Activated CD4-positive, alpha-beta T cell treated with anti-CD3 and anti-CD28 coated beads, Interleukin-2, amount 50 U/mL, for 16 hours (primary cell): ENCODE data around the gene SPG7.

Experiments
- DNase-seq: peaks from one replicate; pipeline ENCODE4 v3.0.0-alpha.2; 2020

SPG7 gene

GRCh38 chr16:89522287-89522686 lies 14.1 kb downstream of the SPG7 start:
- DNase-seq: no peak

DNA sequence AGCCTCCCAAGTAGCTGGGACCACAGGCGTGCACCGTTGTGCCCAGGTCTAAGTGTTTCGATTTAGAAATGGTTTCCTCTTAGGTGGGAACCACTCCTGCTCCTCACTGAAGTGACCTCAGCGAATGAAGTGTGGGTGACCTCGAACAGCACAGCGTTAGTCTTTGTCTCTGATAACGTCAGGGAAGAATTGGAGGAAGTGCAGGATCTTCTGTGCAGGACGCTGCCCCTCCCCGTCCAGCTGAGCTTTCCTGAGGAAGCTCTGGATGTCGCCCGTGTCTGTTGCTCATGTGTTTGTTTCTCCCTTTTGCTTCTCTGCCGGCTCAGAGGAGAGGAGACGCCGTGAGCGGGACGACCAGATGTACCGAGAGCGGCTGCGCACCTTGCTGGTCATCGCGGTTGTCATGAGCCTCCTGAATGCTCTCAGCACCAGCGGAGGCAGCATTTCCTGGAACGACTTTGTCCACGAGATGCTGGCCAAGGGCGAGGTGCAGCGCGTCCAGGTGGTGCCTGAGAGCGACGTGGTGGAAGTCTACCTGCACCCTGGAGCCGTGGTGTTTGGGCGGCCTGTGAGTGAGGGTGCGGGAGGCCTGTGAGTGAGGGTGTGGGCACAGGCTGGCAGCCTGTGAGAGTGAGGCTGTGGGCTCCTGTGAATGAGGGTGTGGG lies 15.6 kb downstream of the SPG7 start:
- no peak for DNase-seq

DNA sequence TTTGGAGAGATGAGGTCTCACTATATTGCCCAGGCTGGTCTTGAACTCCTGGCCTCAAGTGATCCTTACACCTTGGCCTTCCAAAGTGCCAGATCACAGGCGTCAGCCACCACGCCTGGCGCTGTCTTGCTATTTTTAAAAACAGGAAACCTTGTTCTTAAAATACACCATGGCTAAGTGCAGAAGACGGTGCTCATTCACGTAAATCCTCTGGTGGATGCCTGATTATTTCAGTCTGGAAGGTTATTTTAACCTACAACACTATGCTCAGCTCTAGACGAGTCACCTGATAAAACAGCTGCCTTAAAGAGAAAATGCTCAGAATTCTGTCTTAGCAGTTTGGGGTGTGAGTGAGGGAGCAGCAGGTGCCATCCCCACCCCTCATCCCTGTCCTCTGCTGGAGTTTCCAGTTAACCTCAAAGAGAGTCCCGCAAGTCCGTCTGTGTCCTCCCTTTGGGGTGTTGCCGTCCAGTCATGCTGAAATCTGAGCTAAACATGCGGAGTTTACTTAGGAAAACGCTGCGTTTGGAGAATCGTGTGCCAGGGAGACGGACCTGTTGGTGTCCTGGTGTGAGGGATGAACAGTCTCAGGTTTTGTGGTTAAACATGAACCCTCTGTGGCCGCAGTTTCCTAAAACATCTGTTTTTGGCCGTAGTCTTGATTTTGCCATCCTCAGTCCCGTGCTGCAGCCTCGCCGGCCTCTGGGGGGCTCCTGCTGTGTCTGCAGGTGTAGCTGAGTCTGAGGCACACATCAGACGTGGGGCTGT lies 17.1 kb downstream of the SPG7 start:
- no peak for DNase-seq

GRCh38 chr16:89529097-89529496 lies 20.9 kb downstream of the SPG7 start:
- DNase-seq: no peak

DNA sequence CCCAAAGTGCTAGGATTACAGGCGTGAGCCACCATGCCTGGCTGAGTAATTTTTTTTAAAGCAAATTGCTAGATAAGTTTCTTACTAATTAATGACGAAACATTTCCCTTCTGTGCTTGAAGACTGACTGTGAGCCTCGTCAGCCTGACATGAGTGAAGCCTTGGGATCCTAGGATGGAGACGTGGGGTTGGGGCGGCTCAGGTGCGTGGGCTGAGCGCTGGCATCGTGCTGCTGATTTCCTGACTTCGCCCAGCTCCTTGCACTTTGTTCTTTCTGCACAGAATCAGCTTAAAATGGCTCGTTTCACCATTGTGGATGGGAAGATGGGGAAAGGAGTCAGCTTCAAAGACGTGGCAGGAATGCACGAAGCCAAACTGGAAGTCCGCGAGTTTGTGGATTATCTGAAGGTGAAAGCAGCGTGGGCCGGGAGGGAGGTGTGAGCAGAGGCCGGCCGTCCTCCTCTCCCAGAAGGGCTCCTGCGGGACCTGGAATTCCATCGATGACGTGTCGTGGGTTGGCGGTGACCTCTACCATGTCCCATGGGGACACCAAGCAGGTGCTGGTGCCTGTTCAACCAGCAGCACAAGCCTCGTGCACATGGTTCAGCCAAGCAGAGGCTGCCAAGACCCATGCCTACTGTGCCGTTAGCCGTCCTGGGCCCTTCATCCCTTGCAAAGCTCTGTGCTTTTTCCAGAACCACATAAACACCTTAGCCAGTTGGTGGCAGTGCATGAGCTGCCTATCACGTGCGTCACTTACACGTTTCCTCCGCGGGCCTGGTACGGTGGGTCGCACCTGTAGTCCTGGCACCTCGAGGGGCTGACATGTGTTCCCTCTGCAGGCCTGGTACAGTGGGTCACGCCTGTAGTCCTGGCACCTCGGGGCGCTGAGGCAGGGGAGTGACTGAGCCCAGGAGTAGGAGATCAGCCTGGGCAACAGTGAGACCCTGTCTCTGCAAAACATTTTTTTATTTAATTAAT lies 22.5 kb downstream of the SPG7 start:
- DNase-seq: no peak

DNA sequence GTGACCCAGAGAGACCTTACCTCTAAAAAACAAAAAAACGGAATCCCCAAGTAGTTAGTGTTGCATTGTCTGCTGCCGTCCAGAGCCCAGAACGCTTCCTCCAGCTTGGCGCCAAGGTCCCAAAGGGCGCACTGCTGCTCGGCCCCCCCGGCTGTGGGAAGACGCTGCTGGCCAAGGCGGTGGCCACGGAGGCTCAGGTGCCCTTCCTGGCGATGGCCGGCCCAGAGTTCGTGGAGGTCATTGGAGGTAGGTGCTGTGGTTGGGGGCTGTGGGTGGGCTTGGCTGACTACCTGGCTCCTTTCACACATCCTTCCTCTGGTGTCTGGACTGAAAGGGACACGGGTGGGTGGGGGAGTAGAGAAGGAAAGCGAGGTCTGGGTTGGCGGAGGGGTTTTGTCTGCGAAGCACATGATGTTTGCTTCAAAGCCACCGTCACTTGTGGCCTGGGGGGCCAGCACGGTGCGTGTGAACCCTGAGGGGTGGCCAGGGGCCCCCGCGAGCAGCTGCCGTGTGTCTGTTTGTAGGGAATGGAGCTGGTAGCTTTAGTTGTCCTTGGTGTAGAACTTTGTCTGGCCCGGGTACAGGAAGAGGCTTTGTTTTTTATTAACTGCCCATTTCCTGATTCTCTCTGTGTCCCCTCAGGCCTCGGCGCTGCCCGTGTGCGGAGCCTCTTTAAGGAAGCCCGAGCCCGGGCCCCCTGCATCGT lies 23.8 kb downstream of the SPG7 start:
- no peak for DNase-seq

DNA sequence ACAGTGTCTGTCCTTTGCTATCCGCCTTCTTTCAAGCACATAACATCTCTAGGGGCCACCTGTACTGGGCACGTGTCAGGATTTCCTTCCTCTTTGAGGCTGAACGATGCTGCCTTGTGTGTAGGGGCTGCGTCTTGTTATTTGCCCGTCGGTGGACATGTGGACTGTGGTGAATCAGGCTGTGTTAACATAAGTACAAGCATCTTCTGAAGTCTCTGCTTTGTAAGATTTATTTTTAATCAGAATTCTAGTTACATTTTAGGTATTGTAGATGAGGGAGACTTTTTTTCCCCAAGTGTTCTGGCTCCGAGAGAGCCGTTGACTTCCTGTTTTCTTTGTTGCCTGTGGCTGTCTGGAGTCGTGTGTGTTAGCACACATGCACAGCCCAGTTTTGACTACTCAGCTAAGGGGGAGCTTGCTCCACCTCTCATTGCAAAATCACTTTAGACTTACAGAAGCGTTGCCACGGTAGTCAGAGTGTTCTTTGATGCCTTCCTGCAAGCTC lies 26.1 kb downstream of the SPG7 start:
- peak; percentile 33 for DNase-seq

DNA sequence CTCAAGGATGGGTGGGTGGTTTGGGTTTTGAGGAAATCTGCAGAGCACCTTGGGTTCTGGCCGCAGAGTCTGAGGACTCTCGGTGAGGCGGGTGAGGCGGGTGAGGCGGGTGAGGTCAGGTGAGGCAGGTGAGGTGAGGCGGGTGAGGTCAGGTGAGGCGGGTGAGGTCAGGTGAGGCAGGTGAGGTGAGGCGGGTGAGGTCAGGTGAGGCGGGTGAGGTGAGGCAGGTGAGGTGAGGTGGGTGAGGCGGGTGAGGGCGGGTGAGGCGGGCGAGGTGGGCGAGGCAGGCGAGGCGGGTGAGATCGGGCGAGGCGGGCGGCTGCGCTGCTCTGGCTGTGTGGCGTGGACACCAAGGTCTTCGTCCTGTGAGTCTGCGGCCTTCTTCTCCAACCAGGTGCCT lies 28.2 kb downstream of the SPG7 start:
- DNase-seq: no peak

DNA sequence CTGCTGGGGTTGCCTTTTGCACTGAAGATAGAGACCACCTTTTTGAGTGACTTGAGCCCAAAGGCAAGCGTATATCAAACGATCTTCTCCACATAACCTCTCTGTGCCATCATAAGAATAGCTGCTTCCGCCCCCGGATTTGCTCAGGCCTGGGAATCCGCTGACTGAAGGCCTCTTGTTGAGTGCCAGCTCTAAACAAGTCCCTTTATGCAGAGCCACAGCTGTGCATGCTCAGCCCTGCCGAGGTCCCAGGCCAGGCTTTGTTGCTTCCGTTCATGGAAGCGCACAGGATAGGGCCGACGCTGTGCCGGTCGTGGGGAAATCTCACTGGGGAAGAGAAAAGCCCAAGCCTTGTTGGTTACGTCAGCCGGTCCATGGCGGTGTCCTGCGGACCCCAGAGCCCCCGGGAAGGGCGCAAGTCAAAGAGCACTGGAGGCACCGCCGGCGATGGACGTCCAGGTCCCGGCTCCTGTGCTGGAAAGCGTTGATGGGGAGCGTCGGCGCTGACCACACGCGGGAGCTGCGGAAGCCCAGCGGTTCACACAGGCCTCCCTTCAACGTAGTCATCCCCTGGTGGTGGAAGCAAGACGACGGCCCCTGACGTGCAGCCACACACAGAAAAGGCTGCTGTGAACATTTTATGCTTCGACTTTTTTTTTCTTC lies 28.8 kb downstream of the SPG7 start:
- no peak for DNase-seq

DNA sequence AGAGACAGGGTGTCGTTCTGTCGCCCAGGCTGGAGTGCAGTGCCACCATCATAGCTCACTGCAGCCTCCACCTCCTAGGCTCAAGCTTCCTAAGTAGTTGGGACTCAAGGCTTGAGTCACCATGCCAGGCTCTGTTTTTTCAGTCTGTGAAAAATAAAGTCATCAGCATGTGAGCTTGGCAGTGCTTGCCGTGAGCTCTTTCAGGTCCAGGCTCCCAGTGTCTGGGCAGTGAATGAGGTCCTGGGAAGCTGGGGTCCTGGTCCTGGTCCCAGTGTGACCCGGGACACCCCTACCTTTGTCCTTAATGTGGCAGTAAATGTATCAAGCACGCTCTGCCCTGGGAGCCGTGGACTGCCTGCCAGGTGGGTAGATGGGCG lies 29.3 kb downstream of the SPG7 start:
- DNase-seq: no peak

GRCh38 chr16:89538286-89538685 lies 30.1 kb downstream of the SPG7 start:
- no peak for DNase-seq

DNA sequence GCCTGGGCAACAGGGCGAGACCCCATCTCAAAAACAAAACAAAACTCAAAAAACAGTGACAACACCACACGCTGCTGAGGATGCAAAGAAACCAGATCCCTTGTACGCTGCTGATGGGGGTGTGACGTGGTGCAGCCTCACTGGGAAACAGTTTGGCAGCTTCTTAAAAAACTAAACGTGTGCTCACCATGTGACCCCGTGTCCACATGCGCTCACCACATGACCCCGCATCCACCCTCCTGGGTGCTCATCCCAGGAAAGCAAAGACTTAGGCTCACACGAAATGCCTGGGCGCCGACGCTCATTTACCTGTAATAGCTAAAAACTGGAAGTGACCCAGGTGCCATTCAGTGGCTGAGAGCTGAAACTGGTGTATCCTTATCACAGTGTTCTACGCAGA lies 32.4 kb downstream of the SPG7 start:
- DNase-seq: no peak

DNA sequence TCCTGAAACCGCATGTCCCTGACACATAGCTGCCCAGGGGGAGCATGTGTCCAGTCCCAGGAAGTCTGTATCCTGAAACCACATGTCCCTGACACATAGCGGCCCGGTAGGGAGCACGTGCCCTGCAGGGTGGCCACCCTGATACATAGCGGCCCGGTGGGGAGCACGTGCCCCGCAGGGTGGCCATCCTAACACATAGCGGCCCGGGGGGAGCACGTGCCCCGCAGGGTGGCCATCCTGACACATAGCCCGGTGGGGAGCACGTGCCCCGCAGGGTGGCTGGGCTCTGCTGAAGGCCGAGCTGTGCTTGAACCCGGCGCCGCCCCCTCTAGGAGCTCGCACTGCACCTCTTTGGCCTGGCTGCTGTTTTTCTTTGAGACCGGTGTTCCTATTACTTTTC lies 33.6 kb downstream of the SPG7 start:
- no peak for DNase-seq

DNA sequence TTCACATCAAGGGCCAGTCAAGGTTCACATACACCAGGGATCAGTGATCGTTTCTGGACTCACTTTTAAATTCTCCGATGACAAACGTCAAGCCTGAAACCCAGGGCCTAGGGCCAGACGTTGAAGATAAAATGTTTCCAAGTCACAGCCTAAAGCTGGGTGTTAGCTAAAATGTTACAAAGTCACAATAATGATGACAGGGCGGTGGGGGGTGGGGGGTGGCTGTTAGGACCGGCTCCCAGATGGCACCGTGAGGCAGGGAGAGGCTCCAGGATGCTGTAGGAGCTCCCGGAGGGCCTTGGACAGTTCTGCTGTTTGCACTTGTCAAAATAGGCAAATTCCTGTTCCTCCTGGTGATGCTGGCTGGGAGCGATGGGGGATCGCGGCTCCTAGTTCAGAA lies 35.9 kb downstream of the SPG7 start:
- DNase-seq: no peak

DNA sequence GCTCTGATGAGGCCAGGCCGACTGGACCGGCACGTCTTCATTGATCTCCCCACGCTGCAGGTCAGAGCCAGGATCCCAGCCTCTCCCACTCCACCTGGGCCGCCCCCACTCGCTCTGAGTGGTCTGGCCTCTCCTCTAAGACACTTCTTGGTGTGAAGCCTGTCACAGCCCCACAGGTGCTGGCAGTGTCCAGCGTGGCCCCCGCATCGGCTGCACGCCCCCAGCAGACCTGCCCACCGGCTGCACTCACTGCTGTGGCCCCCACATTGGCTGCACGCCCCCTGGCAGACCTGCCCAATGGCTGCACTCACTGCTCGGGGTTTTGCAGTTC lies 36.5 kb downstream of the SPG7 start:
- DNase-seq: no peak

- no peak for DNase-seq
Observed at GRCh38 chr16:89545044-89545830, 37.0 kb downstream of the SPG7 start.

DNA sequence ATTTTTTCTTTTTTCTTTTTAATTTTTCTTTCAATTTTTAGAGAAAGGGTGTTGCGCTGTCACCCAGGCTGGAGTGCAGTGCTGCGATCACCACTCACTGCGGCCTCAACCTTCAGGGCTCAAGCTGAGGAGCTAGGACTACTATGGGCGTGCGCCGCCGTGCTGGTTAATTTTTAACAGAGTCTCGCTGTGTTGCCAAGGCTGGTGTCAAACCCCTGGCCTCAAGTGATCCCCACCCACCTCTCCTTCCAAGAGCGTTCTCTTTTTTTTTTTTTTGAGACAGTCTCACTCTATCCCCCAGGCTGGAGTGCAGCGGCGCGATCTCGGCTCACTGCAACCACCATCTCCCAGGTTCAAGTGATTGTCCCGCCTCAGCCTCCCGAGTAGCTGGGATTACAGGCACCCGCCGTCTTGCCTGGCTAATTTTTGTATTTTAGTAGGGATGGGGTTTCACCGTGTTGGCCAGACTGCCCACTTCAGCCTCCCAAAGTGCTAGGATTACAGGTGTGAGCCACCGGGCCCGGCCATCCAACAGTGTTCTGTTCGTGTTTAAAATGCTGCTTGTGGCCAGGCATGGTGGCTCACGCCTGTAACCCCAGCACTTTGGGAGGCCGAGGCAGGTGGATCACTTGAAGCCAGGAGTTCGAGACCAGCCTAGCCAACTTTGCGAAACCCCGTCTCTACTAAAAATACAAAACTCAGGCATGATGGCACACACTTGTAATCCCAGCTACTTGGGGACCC lies 37.8 kb downstream of the SPG7 start:
- no peak for DNase-seq

DNA sequence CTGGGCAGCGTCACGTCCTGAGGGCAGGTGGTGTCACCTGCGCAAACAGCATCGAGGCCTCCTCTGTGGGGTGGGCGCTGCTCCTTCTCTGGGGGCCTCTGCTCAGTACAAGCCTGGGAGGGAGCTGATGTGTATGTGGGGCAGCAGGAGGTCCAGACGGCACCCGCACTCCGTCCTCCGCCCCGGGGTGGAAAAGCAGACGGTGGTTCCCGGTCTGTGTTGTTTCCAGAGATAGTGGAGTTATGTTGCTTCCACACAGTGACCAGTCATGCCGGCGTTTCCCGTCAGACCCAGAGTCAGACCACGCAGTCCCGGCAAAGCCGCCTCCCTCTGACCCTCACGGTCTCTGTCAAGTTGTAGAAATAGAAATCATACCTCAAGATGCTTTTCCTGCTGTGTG lies 38.6 kb downstream of the SPG7 start:
- no peak for DNase-seq

DNA sequence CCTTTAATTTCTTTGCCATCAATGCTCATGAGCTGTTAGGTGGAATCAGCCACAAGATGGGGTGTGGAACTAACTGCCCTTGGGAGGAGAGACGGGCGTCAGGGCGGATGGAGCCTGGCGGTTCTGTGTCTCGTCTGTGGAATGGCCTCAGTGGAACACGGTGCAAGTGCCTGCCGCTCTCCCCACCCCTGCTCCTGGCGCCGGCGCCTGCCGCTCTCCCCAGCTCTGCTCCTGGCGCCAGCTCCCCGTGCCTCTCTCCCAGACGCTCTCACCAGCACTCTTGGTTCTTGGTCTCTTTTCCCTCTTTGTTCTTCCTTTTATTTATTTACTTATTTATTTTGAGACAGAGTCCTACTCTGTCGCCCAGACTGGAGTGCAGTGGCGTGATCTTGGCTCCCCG lies 39.1 kb downstream of the SPG7 start:
- DNase-seq: no peak

GRCh38 chr16:89547860-89548259 lies 39.7 kb downstream of the SPG7 start:
- DNase-seq: no peak
